ENCODE results near the gene AHDC1. TPM values are rescaled to one million over a fixed set of nuclear protein-coding genes. Genes with fewer than 3 reads are reported as not detected.

The AHDC1 gene
- total RNA-seq, 1 experiment from 2014 or later, result 49.0 TPM

- no peak for TF ChIP-seq ZNF671 (CRISPR knock-in tag; IDR thresholded peaks at IDR 0.05)
- TF ChIP-seq HMGA2 (CRISPR knock-in tag; IDR thresholded peaks at IDR 0.05), result no peak
- no peak for TF ChIP-seq FOXK1 (CRISPR knock-in tag; IDR thresholded peaks at IDR 0.05)
- no peak for TF ChIP-seq NFE2L1 (CRISPR knock-in tag; IDR thresholded peaks at IDR 0.05)
- TF ChIP-seq, protein P1, sequence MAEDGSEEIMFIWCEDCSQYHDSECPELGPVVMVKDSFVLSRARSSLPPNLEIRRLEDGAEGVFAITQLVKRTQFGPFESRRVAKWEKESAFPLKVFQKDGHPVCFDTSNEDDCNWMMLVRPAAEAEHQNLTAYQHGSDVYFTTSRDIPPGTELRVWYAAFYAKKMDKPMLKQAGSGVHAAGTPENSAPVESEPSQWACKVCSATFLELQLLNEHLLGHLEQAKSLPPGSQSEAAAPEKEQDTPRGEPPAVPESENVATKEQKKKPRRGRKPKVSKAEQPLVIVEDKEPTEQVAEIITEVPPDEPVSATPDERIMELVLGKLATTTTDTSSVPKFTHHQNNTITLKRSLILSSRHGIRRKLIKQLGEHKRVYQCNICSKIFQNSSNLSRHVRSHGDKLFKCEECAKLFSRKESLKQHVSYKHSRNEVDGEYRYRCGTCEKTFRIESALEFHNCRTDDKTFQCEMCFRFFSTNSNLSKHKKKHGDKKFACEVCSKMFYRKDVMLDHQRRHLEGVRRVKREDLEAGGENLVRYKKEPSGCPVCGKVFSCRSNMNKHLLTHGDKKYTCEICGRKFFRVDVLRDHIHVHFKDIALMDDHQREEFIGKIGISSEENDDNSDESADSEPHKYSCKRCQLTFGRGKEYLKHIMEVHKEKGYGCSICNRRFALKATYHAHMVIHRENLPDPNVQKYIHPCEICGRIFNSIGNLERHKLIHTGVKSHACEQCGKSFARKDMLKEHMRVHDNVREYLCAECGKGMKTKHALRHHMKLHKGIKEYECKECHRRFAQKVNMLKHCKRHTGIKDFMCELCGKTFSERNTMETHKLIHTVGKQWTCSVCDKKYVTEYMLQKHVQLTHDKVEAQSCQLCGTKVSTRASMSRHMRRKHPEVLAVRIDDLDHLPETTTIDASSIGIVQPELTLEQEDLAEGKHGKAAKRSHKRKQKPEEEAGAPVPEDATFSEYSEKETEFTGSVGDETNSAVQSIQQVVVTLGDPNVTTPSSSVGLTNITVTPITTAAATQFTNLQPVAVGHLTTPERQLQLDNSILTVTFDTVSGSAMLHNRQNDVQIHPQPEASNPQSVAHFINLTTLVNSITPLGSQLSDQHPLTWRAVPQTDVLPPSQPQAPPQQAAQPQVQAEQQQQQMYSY (CRISPR knock-in tag; IDR thresholded peaks at IDR 0.05), result no peak
- TF ChIP-seq TP53 (CRISPR knock-in tag; IDR thresholded peaks at IDR 0.05), result no peak
- no peak for TF ChIP-seq ZNF317 (CRISPR knock-in tag; IDR thresholded peaks at IDR 0.05; ENCODE audit: borderline replicate concordance, low read depth)
- TF ChIP-seq USF2 (CRISPR knock-in tag; IDR thresholded peaks at IDR 0.05), result no peak
- TF ChIP-seq MXD4 (CRISPR knock-in tag; IDR thresholded peaks at IDR 0.05; ENCODE audit: borderline replicate concordance), result no peak
- no peak for TF ChIP-seq PREB (CRISPR knock-in tag; IDR thresholded peaks at IDR 0.05; ENCODE audit: borderline replicate concordance)
- TF ChIP-seq, protein P2, sequence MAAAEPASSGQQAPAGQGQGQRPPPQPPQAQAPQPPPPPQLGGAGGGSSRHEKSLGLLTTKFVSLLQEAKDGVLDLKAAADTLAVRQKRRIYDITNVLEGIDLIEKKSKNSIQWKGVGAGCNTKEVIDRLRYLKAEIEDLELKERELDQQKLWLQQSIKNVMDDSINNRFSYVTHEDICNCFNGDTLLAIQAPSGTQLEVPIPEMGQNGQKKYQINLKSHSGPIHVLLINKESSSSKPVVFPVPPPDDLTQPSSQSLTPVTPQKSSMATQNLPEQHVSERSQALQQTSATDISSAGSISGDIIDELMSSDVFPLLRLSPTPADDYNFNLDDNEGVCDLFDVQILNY (CRISPR knock-in tag; IDR thresholded peaks at IDR 0.05), result no peak
- TF ChIP-seq GTF2I (CRISPR knock-in tag; conservative IDR thresholded peaks at IDR 0.05), result no peak
- no peak for TF ChIP-seq ZNF121 (CRISPR knock-in tag; IDR thresholded peaks at IDR 0.05)
- TF ChIP-seq RORB (CRISPR knock-in tag; IDR thresholded peaks at IDR 0.05), result no peak
- TF ChIP-seq, protein P3, sequence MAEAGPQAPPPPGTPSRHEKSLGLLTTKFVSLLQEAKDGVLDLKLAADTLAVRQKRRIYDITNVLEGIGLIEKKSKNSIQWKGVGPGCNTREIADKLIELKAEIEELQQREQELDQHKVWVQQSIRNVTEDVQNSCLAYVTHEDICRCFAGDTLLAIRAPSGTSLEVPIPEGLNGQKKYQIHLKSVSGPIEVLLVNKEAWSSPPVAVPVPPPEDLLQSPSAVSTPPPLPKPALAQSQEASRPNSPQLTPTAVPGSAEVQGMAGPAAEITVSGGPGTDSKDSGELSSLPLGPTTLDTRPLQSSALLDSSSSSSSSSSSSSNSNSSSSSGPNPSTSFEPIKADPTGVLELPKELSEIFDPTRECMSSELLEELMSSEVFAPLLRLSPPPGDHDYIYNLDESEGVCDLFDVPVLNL (CRISPR knock-in tag; IDR thresholded peaks at IDR 0.05; ENCODE audit: borderline replicate concordance, low read depth), result no peak
- no peak for TF ChIP-seq ATF1 (CRISPR knock-in tag; IDR thresholded peaks at IDR 0.05)
- TF ChIP-seq JAZF1 (CRISPR knock-in tag; IDR thresholded peaks at IDR 0.05), result no peak
- no peak for TF ChIP-seq ZBTB21 (CRISPR knock-in tag; IDR thresholded peaks at IDR 0.05; ENCODE audit: borderline replicate concordance)
- POLR2A ChIA-PET, result interaction anchor here (0.5 kb wide), 1 partner anchor 110 kb away, joined by 3 read pairs; no protein-coding TSS in a partner anchor
- peak overlapping the region; percentile 82 for H3K27ac Mint-ChIP-seq
- H3K9me3 Mint-ChIP-seq, result no peaks in the 10 kb centered on the region
- DNase-seq (ENCODE audit: low spot score) (no peak), ATAC-seq (no peak)
- H3K36me3 Mint-ChIP-seq, result no peaks in the 10 kb centered on the region
- H3K4me3 Mint-ChIP-seq, result no peak overlapping the region
- H3K4me1 Mint-ChIP-seq, result peaks cover 89% of the 10 kb centered on the region
- CTCF ChIA-PET, result interaction anchor here (1.0 to 16.0 kb wide), 10 partner anchors 8 to 159 kb away, joined by 4 to 489 read pairs (median 6); no protein-coding TSS in a partner anchor
- no peaks in the 10 kb centered on the region for H3K27me3 Mint-ChIP-seq (ENCODE audit: low read depth)
Observed at GRCh38 chr1:27564710-27565649, 39.0 kb downstream of the AHDC1 start.

All from WTC11 (cell line).